ENCODE measurements around the gene IP6K3. TPM values are rescaled to one million over a fixed set of nuclear protein-coding genes. Genes with fewer than 3 reads are reported as not detected.

IP6K3 gene
- total RNA-seq, 1 experiment from 2014 or later: not detected

GRCh38 chr6:33682341-33682740 is 64.4 kb downstream of the IP6K3 start:
- no peaks in the 10 kb centered on the region for H3K4me1 ChIP-seq (ENCODE audit: control insufficient read depth, insufficient read depth, low read length)
- intact Hi-C loops (cut with micrococcal nuclease; ENCODE audit: unreplicated experiment) (no loop called here), in situ Hi-C loops (cut with HindIII; ENCODE audit: low pct_unique_long_range_greater_than_20kb, low sequenced_read_pairs) (no loop called here)
- H3K4me3 ChIP-seq (ENCODE audit: low read depth in 2 of 2, low read length in 2 of 2): no peak overlapping the region
- H3K9me3 ChIP-seq (ENCODE audit: control insufficient read depth, insufficient read depth, low read depth, low read length): no peaks in the 10 kb centered on the region
- ChIA-PET POLR2A (interaction anchor here (1.3 kb wide), 1 partner anchor 11 kb away, joined by 5 read pairs; no protein-coding TSS in a partner anchor), CTCF (interaction anchor here (0.6 to 1.6 kb wide), 2 partner anchors 95 to 130 kb away, joined by 3 read pairs; no protein-coding TSS in a partner anchor)
- BruUV-seq (replicated peaks): no TSS peak
- H3K27me3 ChIP-seq (ENCODE audit: control insufficient read depth, insufficient read depth, low read length): no peaks in the 10 kb centered on the region
- no peak overlapping the region for H3K27ac ChIP-seq (ENCODE audit: low read length)
- no peaks in the 10 kb centered on the region for H3K36me3 ChIP-seq (ENCODE audit: control insufficient read depth, insufficient read depth, low read length)
- no peak for ATAC-seq
- TF ChIP-seq SIN3A (IDR thresholded peaks at IDR 0.05; ENCODE audit: borderline replicate concordance, insufficient read depth, low read depth, low read length) (no peak), POLR2AphosphoS5 (IDR thresholded peaks at IDR 0.05; ENCODE audit: low read depth, low read length) (no peak), REST (IDR thresholded peaks at IDR 0.05; ENCODE audit: insufficient read depth in 1 of 2, low read depth in 2 of 2, low read length in 1 of 2) (no peak), TCF7L2 (IDR thresholded peaks at IDR 0.05; ENCODE audit: low read depth, low read length) (no peak)
- TF ChIP-seq, protein P1, sequence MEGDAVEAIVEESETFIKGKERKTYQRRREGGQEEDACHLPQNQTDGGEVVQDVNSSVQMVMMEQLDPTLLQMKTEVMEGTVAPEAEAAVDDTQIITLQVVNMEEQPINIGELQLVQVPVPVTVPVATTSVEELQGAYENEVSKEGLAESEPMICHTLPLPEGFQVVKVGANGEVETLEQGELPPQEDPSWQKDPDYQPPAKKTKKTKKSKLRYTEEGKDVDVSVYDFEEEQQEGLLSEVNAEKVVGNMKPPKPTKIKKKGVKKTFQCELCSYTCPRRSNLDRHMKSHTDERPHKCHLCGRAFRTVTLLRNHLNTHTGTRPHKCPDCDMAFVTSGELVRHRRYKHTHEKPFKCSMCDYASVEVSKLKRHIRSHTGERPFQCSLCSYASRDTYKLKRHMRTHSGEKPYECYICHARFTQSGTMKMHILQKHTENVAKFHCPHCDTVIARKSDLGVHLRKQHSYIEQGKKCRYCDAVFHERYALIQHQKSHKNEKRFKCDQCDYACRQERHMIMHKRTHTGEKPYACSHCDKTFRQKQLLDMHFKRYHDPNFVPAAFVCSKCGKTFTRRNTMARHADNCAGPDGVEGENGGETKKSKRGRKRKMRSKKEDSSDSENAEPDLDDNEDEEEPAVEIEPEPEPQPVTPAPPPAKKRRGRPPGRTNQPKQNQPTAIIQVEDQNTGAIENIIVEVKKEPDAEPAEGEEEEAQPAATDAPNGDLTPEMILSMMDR (IDR thresholded peaks at IDR 0.05): no peak
- no peak for DNase-seq (ENCODE audit: low read depth, low spot score)

DNA sequence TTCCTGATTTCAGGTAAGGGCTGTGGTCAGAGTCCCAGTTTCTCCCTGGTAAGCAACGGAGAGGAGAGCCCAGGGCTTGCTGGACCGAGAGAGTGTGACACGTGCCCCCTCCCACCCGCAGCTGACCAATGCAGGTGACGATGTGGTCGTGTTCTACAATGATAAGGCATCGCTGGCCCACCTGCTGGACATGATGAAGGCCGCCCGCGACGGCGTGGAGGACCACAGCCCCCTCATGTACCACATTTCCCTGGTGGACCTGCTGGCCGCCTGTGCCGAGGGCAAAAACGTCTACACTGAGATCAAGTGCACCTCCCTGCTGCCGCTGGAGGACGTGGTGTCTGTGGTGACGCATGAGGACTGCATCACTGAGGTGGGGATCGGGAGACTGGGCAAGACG is 66.9 kb downstream of the IP6K3 start:
- no peaks in the 10 kb centered on the region for H3K36me3 ChIP-seq (ENCODE audit: control insufficient read depth, insufficient read depth, low read length)
- intact Hi-C loops (cut with micrococcal nuclease; ENCODE audit: unreplicated experiment): no loop called here
- in situ Hi-C loops (cut with HindIII; ENCODE audit: low pct_unique_long_range_greater_than_20kb, low sequenced_read_pairs): no loop called here
- no peaks in the 10 kb centered on the region for H3K4me1 ChIP-seq (ENCODE audit: control insufficient read depth, insufficient read depth, low read length)
- TF ChIP-seq, protein P1 (IDR thresholded peaks at IDR 0.05): no peak
- TF ChIP-seq SIN3A (IDR thresholded peaks at IDR 0.05; ENCODE audit: borderline replicate concordance, insufficient read depth, low read depth, low read length) (no peak), POLR2AphosphoS5 (IDR thresholded peaks at IDR 0.05; ENCODE audit: low read depth, low read length) (no peak), REST (IDR thresholded peaks at IDR 0.05; ENCODE audit: insufficient read depth in 1 of 2, low read depth in 2 of 2, low read length in 1 of 2) (no peak), TCF7L2 (IDR thresholded peaks at IDR 0.05; ENCODE audit: low read depth, low read length) (no peak)
- H3K27ac ChIP-seq (ENCODE audit: low read length): no peak overlapping the region
- ATAC-seq (no peak), DNase-seq (ENCODE audit: low read depth, low spot score) (no peak)
- ChIA-PET CTCF (no interaction called here), POLR2A (no interaction called here)
- H3K4me3 ChIP-seq (ENCODE audit: low read depth in 2 of 2, low read length in 2 of 2): no peak overlapping the region
- no peaks in the 10 kb centered on the region for H3K27me3 ChIP-seq (ENCODE audit: control insufficient read depth, insufficient read depth, low read length)
- no TSS peak for BruUV-seq (replicated peaks)
- no peaks in the 10 kb centered on the region for H3K9me3 ChIP-seq (ENCODE audit: control insufficient read depth, insufficient read depth, low read depth, low read length)

Measured in Panc1 (cell line).